Measurements from ENCODE around the gene FRMPD2.

The FRMPD2 gene, protein sequence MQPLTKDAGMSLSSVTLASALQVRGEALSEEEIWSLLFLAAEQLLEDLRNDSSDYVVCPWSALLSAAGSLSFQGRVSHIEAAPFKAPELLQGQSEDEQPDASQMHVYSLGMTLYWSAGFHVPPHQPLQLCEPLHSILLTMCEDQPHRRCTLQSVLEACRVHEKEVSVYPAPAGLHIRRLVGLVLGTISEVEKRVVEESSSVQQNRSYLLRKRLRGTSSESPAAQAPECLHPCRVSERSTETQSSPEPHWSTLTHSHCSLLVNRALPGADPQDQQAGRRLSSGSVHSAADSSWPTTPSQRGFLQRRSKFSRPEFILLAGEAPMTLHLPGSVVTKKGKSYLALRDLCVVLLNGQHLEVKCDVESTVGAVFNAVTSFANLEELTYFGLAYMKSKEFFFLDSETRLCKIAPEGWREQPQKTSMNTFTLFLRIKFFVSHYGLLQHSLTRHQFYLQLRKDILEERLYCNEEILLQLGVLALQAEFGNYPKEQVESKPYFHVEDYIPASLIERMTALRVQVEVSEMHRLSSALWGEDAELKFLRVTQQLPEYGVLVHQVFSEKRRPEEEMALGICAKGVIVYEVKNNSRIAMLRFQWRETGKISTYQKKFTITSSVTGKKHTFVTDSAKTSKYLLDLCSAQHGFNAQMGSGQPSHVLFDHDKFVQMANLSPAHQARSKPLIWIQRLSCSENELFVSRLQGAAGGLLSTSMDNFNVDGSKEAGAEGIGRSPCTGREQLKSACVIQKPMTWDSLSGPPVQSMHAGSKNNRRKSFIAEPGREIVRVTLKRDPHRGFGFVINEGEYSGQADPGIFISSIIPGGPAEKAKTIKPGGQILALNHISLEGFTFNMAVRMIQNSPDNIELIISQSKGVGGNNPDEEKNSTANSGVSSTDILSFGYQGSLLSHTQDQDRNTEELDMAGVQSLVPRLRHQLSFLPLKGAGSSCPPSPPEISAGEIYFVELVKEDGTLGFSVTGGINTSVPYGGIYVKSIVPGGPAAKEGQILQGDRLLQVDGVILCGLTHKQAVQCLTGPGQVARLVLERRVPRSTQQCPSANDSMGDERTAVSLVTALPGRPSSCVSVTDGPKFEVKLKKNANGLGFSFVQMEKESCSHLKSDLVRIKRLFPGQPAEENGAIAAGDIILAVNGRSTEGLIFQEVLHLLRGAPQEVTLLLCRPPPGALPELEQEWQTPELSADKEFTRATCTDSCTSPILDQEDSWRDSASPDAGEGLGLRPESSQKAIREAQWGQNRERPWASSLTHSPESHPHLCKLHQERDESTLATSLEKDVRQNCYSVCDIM (N-terminal part only)

DNA sequence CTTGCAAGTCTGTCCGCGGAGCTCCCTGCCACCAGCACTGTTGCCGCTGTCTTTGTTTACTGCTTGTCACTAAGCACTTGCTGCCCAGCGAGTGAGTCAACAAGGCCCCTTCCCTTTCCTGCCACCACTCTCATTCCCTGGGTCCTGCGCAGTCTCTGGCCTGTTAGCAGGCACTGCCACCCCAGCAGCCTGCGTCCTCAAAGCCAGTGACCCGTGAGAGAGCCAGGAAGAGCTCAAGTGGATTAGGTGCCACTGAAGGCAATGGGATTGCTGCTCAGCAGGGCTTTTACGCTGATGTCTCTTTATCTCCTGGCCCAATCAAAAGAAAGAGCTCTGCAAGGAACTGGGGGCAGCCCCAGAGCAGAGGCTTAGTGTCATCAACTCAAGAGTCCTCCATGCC, at the start of gene FRMPD2:
Gene FRMPD2 (minus strand): TSS at position 61 of the 400 bp plus-strand sequence. CDS start 129 bp downstream, outside the sequence.
- TF ChIP-seq, protein P1, sequence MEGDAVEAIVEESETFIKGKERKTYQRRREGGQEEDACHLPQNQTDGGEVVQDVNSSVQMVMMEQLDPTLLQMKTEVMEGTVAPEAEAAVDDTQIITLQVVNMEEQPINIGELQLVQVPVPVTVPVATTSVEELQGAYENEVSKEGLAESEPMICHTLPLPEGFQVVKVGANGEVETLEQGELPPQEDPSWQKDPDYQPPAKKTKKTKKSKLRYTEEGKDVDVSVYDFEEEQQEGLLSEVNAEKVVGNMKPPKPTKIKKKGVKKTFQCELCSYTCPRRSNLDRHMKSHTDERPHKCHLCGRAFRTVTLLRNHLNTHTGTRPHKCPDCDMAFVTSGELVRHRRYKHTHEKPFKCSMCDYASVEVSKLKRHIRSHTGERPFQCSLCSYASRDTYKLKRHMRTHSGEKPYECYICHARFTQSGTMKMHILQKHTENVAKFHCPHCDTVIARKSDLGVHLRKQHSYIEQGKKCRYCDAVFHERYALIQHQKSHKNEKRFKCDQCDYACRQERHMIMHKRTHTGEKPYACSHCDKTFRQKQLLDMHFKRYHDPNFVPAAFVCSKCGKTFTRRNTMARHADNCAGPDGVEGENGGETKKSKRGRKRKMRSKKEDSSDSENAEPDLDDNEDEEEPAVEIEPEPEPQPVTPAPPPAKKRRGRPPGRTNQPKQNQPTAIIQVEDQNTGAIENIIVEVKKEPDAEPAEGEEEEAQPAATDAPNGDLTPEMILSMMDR (IDR thresholded peaks at IDR 0.05): no peak

DNA sequence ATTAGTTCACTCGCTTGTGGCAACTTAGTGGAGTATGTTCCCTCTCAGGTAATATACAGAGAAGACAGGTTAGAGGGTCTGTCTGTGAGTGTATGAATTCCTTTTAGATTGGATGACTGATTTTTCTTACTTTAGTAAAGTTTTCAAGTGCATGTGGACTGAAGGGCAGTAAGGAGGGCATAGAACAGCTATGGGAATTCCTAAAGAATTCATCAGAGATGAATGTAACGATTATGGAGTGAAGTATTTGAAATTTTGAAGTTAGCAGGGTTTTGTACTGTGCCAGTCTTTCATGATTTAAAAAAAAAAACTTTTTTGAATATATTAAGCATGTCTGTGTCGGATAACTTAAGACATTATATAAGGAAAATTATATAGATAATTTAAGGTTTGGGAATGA, 47.5 kb upstream of the FRMPD2 start:
- TF ChIP-seq, protein P1 (IDR thresholded peaks at IDR 0.05): no peak

DNA sequence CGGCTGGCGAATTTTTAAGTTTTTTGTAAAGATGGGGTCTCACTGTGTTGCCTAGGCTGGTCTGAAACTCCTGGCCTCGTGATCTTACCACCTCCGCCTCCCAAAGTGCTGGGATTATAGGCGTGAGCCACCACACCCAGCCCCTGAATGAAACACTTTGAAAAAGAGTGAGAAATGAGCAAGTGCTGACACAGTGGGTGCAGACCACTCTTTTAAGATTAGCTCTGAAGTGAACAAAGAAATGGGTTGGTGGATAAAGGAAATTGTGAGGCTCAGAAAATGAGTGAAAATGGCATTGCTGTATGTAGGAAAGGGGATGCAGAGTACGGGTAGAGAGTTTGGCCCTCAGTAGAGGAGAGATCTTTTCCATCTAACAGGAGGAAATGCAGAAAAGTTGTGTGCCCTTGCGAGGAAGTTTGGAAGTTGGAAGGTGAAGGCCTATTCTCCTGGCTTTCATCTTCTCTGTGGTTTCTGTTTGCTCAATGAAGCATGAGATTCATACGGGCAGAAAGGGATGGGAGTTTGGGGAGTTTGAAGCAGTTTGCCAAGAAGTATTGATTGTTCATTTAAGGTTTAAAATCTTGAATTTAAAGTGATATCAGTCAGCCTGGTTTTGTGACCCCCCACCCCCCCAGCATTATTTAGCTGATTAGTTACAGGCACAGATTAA, 43.0 kb upstream of the FRMPD2 start:
- TF ChIP-seq, protein P1 (IDR thresholded peaks at IDR 0.05): no peak

DNA sequence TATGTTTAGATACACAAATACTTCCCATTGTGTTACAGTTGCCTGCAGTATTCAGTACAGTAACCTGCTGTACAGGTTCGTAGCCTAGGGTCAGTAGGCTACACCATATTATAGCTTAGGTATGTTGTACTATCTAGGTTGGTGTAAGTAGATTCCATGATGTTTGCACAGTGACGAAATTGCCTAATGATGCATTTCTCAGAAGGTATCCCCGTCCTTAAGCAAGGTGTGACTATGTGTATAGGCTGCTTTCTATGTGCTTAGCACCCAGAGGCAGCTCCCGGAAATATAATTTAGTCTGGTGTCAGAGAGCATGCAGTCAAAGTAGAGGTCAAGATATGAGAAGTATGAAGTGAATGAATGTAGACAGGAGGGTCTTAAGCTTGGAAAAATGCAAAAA, 41.7 kb upstream of the FRMPD2 start:
- TF ChIP-seq, protein P1 (IDR thresholded peaks at IDR 0.05): no peak

DNA sequence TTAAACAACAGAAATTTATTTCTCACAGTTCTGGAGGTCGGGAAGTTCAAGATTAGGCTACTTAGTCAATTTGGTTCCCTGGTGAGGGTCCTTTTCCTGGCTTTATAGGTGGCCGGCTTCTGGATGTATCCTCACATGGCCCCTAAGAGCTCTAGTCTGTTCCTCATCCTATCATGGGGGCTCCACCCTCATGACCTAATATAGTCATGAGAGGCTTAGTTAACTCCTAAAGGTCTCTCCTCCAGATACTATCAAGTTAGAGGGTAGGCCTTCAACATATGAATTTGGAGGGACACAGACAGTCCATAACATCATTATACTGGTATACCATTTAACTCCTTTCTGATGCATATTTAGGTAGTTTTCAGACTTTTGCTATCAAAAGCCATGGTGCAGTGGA, 39.6 kb upstream of the FRMPD2 start:
- TF ChIP-seq, protein P1 (IDR thresholded peaks at IDR 0.05): no peak

DNA sequence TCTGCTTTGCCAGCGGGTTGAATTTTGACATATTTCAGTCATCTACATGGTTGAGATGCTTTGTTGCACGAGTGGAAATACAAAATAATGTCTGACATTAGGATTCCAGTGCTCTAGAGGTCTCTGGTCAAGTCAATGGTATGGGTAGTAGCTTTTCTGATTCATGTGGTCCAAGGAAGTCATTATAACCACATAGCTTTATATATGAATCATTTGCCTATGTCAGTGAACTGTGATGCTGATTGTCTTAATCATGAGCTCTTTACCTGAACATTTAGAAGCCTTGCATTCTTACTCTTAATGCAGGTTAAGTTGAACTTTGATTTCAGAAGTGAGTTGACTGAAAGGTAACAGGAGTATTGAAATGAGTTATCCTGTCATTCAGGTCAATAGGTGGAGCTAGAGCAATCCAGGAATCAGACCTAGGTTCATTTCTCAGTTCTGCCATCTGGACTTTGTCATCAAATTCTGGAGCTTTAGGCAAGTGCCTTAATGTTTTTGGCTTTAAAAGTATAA, 35.3 kb upstream of the FRMPD2 start:
- TF ChIP-seq, protein P1 (IDR thresholded peaks at IDR 0.05): peak; percentile 62; the same call in 1 of the 2 replicates

All from LNCAP (cell line).